ENCODE data around the gene CFAP52. TPM values are rescaled to one million over a fixed set of nuclear protein-coding genes. Genes with fewer than 3 reads are reported as not detected.

Gene CFAP52
- total RNA-seq, 1 experiment from 2014 or later: not detected

GRCh38 chr17:9549215-9549614 lies 27.2 kb upstream of the CFAP52 start:
- no peaks in the 10 kb centered on the region for H3K36me3 Mint-ChIP-seq
- ChIA-PET POLR2A (no interaction called here), CTCF (interaction anchor here (0.6 kb wide), 1 partner anchor 195 kb away, joined by 3 read pairs; no protein-coding TSS in a partner anchor)

GRCh38 chr17:9553181-9553580 lies 23.3 kb upstream of the CFAP52 start:
- no peak for TF ChIP-seq ETV6 (CRISPR knock-in tag; IDR thresholded peaks at IDR 0.05)
- no peak for TF ChIP-seq E2F1 (CRISPR knock-in tag; IDR thresholded peaks at IDR 0.05)
- TF ChIP-seq ZNF671 (CRISPR knock-in tag; IDR thresholded peaks at IDR 0.05): no peak
- no peak for TF ChIP-seq ESRRA (CRISPR knock-in tag; IDR thresholded peaks at IDR 0.05; ENCODE audit: borderline replicate concordance)
- no peak for TF ChIP-seq EMX1 (CRISPR knock-in tag; IDR thresholded peaks at IDR 0.05)
- TF ChIP-seq PRRX2 (CRISPR knock-in tag; IDR thresholded peaks at IDR 0.05): no peak
- no peak for TF ChIP-seq TEAD4 (CRISPR knock-in tag; IDR thresholded peaks at IDR 0.05)
- no peak for TF ChIP-seq NR1H2 (CRISPR knock-in tag; IDR thresholded peaks at IDR 0.05)
- TF ChIP-seq RELA (CRISPR knock-in tag; IDR thresholded peaks at IDR 0.05; ENCODE audit: borderline replicate concordance): no peak
- H3K36me3 Mint-ChIP-seq: no peaks in the 10 kb centered on the region
- CTCF ChIA-PET: interaction anchor here (0.6 to 1.8 kb wide), 2 partner anchors 16 to 366 kb away, joined by 3 to 7 read pairs; no protein-coding TSS in a partner anchor
- no peak overlapping the region for H3K27ac Mint-ChIP-seq
- no peaks in the 10 kb centered on the region for H3K9me3 Mint-ChIP-seq
- no peaks in the 10 kb centered on the region for H3K27me3 Mint-ChIP-seq (ENCODE audit: low read depth)
- ATAC-seq: no peak
- no peak overlapping the region for H3K4me3 Mint-ChIP-seq
- no peak for DNase-seq (ENCODE audit: low spot score)
- POLR2A ChIA-PET: no interaction called here
- H3K4me1 Mint-ChIP-seq: no peaks in the 10 kb centered on the region

More at GRCh38 chr17:9549215-9549614, 27.2 kb upstream of the CFAP52 start:
- H3K4me1 Mint-ChIP-seq: no peaks in the 10 kb centered on the region
- no peaks in the 10 kb centered on the region for H3K9me3 Mint-ChIP-seq
- no peaks in the 10 kb centered on the region for H3K27me3 Mint-ChIP-seq (ENCODE audit: low read depth)
- no peak overlapping the region for H3K4me3 Mint-ChIP-seq
- no peak for ATAC-seq
- no peak for TF ChIP-seq AR (CRISPR knock-in tag; IDR thresholded peaks at IDR 0.05)
- H3K27ac Mint-ChIP-seq: no peak overlapping the region
- DNase-seq (ENCODE audit: low spot score): no peak

- Mint-ChIP-seq H3K9me3 (no peaks in the 10 kb centered on the region), H3K4me3 (no peak overlapping the region), H3K27me3 (ENCODE audit: low read depth) (no peaks in the 10 kb centered on the region), H3K36me3 (no peaks in the 10 kb centered on the region), H3K4me1 (no peaks in the 10 kb centered on the region), H3K27ac (no peak overlapping the region)
- TF ChIP-seq NR2C2 (CRISPR knock-in tag; IDR thresholded peaks at IDR 0.05) (no peak), KAT7 (CRISPR knock-in tag; IDR thresholded peaks at IDR 0.05; ENCODE audit: borderline replicate concordance) (no peak), ATF3 (CRISPR knock-in tag; conservative IDR thresholded peaks at IDR 0.05) (no peak), EMX1 (CRISPR knock-in tag; IDR thresholded peaks at IDR 0.05) (no peak), CREB1 (CRISPR knock-in tag; IDR thresholded peaks at IDR 0.05) (no peak), ZNF317 (CRISPR knock-in tag; IDR thresholded peaks at IDR 0.05; ENCODE audit: borderline replicate concordance, low read depth) (no peak), IRF1 (CRISPR knock-in tag; IDR thresholded peaks at IDR 0.05) (no peak), ETV6 (CRISPR knock-in tag; IDR thresholded peaks at IDR 0.05) (no peak), E2F4 (CRISPR knock-in tag; IDR thresholded peaks at IDR 0.05; ENCODE audit: borderline replicate concordance, low read depth) (no peak), CBFB (CRISPR knock-in tag; IDR thresholded peaks at IDR 0.05; ENCODE audit: low read depth) (no peak), ZBTB21 (CRISPR knock-in tag; IDR thresholded peaks at IDR 0.05; ENCODE audit: borderline replicate concordance) (no peak), TEAD1 (CRISPR knock-in tag; IDR thresholded peaks at IDR 0.05) (no peak)
- CTCF ChIA-PET: interaction anchor here (1.8 kb wide), 1 partner anchor 17 kb away, joined by 7 read pairs; no protein-coding TSS in a partner anchor
- DNase-seq (ENCODE audit: low spot score) (no peak), ATAC-seq (no peak)
- POLR2A ChIA-PET: no interaction called here
Measured at GRCh38 chr17:9553596-9553995, 22.8 kb upstream of the CFAP52 start.

Measured in WTC11 (cell line).